ENCODE results near the gene TES. TPM values are rescaled to one million over a fixed set of nuclear protein-coding genes. Genes with fewer than 3 reads are reported as not detected.

The TES gene
- total and polyA plus RNA-seq, 2 of the 8 experiments (the other 6 are each of a cell fraction or from before 2014, with no cell fraction given) = 18.2 to 36.3 TPM

GRCh38 chr7:116185450-116185849 is 24.9 kb upstream of the TES start (continued):
- TF ChIP-seq RAD21 (IDR thresholded peaks at IDR 0.05 in 1 of 2, conservative IDR thresholded peaks at IDR 0.05 in 1 of 2; ENCODE audit: low read depth in 2 of 2, low read length in 2 of 2) (no peak), KDM4A (IDR thresholded peaks at IDR 0.05; ENCODE audit: low read depth, low read length, severe bottlenecking) (no peak), SP2 (IDR thresholded peaks at IDR 0.05; ENCODE audit: low read length) (no peak), CEBPB (IDR thresholded peaks at IDR 0.05; ENCODE audit: low read depth, low read length) (no peak), YY1 (IDR thresholded peaks at IDR 0.05; ENCODE audit: low read depth, low read length) (no peak), GTF2F1 (IDR thresholded peaks at IDR 0.05; ENCODE audit: borderline replicate concordance, low read depth, low read length) (no peak), CBX8 (IDR thresholded peaks at IDR 0.05; ENCODE audit: borderline replicate concordance, low read depth, low read length) (no peak)
